Jurkat, Clone E6-1 (cell line): ENCODE data around the gene NEFH. TPM values are rescaled to one million over a fixed set of nuclear protein-coding genes. Genes with fewer than 3 reads are reported as not detected.
"Not testable (repeated sequence)": the region's sequence is repeated elsewhere in the genome, so short reads cannot be mapped to it uniquely, and the experiment has no call there.

Experiments
- DNase-seq: peaks from one replicate; pipeline ENCODE4 v3.0.0-alpha.2; 2011; ENCODE audit warnings: low read depth, low spot score
- H3K4me3 ChIP-seq: 2 replicates; pipeline ENCODE4 v1.5.1; 2011; ENCODE audit warnings: mild to moderate bottlenecking, low read length, control low read depth, moderate library complexity
- polyA plus RNA-seq: library from polyadenylated mRNA; unstranded; fragments of >200 nt; gene quantifications from one replicate; pipeline ENCODE4 v1.2.1, GENCODE V29; 2012; ENCODE audit warnings: missing spikeins; ENCODE audit not compliant: insufficient read length, insufficient read depth

The NEFH gene
- not detected for polyA plus RNA-seq

DNA sequence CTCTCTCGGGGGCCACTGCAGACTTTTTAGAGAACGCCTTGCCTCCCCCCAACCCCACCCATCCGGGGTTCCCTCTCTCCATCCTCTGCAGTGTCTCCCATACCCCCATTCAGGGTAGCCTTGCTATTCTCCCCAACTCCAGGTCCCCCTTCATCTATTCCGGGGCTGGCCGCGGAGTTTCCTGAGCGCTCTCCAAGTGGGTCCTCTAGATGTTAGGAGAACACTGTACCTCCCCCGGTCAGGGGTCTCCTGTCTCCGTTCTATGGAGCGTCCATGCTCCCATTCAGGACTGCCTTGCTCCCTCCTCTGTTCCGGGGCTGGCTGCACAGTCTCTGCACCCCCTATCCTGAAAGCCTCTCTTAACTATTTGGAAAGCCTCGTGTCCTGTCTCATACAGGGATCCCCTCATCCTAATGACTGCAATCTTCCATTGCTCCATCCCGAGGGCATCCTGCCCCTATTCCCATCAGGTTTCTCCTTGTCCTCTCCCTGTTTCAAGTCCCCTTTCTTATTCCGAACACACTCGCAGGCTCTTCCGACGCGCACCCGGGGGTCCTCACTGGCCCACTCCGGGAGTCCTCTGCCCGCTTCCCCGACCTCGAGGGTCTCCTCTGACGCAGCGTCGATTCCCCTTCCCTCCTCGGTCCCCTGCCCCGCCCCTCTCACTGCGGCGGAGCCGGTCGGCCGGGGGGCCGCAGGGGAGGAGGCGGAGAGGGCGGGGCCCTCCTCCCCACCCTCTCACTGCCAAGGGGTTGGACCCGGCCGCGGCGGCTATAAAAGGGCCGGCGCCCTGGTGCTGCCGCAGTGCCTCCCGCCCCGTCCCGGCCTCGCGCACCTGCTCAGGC is at the start of gene NEFH:
NEFH (plus strand) TSS at position 802 of the 845 bp plus-strand sequence. CDS start 45 bp downstream, outside the sequence.
- no peak within 1 kb of the TSS for H3K4me3 ChIP-seq
- no peak for DNase-seq

DNA sequence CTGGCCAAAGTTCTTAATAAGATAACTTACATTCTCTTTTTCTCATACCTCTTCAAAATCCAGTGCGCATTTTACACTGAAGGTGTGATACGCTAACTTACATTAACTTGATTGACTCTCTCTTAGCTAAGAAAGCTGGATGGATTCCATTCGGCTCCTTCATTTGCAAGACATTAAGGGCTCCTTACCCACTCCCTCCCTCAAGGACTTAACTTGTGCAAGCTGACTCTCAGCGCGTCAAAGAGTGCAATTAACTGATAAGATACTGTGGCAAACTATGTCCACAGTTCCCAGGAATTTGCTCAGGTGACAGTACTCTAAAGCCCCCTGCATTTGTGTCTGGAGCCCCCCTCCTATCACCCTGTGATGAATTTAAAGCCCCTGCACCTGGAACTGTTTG is 48.0 kb upstream of the NEFH start:
- no peak for DNase-seq
- H3K4me3 ChIP-seq, result no peak overlapping the region

- H3K4me3 ChIP-seq, result no peak overlapping the region
- DNase-seq, result no peak
These were observed 46.2 kb upstream of the NEFH start for GRCh38 chr22:29433856-29434255.

DNA sequence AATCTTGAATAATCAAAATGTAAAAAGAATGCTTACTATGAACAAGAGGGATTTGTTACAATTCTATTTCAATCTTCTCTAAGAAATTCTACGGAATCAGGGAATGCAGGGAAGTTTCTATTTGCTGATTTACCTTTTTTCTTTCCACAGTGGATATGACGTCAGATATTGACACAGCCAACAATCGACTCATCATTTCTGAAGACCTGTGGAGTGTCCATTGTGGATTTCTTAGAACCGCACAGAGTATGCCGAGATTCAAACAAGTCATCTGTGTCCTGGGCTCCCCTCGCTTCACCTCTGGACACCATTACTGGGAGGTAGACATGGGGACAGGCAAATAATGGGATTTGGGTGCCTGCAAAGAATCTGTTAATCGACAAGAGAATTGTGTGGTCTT is 45.7 kb upstream of the NEFH start:
- no peak for DNase-seq
- no peak overlapping the region for H3K4me3 ChIP-seq

GRCh38 chr22:29435236-29436136 is 44.5 kb upstream of the NEFH start:
- no peak for DNase-seq
- no peak overlapping the region for H3K4me3 ChIP-seq

DNA sequence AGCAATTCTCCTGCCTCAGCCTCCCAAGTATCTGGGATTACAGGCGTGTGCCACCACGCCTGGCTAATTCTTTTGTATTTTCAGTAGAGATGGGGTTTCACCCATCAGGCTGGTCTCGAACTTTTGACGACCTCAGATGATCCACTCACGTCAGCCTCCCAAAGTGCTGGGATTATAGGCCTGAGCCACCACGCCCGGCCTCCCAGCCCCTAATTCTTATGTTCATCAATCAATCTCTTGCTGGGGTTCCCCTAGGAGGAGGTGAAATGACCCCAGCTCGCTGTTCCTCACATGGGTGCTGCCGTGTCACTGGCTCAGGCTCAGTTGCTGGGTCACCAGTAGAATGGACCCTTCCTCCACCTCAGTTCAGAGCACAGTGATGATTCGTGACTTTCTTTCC is 41.7 kb upstream of the NEFH start, which contains the start of gene RFPL1:
RFPL1 (plus strand) TSS at position 301 of the 400 bp plus-strand sequence.
- DNase-seq, H3K4me3 ChIP-seq: not testable (repeated sequence)

- H3K4me3 ChIP-seq, result no peak overlapping the region
- no peak for DNase-seq
These were observed 37.0 kb upstream of the NEFH start for GRCh38 chr22:29442976-29443375.

DNA sequence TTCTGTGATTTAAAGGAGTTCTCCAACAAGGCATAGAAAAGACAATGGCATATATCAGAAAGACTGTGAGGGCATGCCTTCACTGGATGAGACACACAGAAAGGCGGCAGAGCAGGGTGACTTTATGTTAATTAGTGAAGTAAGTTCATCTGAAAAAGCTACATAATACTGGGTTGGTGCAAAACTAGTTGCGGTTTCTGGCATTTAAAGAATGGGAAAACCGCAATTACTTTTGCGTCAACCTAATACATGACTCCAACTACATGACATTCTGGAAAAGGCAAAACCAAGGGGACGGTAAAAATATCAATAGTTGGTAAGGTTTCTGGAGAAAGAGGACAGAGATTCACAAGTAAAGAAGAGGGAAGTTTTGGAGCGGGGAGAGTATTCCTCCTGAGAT is 36.6 kb upstream of the NEFH start:
- DNase-seq, result no peak

DNA sequence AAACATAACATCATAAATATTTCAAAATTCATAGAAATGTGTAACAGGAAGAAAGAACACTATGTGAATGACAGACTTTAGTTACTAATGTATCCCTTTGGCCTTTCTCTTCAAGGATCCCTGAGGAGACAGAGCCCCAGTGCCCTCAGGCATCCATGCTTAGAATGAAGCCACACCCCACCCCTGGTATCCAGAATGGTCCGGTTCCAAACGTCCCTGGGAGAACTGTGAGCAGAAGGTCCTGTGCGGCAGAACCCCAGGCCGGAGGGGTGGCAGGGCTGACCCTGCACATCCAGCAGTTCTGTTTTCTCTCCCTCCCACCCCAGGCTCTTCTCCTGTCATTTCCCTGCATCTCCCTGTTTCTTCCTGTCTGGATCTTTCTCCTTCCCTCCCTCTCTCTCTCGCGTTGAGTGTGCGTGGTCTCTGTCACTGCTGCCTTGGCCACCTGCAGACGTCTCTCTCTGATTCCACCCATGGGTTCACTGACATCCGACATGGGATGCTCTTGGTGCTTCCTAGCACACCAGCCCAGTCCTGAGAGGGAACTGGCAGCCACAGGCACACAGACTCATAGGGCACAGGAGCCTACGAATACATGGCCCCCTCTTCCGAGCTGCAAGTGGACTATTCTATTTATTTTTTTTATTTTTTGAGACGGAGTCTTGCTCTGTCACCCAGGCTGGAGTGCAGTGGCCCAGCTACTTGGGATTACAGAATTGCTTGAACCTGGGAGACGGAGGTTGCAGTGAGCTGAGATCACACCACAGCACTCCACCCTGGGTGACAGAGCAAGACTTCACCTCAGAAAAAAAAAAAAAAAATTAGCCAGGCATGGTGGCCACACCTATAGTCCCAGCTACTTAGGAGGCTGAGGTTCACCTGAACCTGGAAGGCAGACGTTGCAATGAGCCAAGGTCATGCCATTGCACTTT is 35.9 kb upstream of the NEFH start:
- H3K4me3 ChIP-seq, result no peak overlapping the region
- no peak for DNase-seq

More for the DNA sequence above, 36.6 kb upstream of the NEFH start:
- H3K4me3 ChIP-seq, result no peak overlapping the region

DNA sequence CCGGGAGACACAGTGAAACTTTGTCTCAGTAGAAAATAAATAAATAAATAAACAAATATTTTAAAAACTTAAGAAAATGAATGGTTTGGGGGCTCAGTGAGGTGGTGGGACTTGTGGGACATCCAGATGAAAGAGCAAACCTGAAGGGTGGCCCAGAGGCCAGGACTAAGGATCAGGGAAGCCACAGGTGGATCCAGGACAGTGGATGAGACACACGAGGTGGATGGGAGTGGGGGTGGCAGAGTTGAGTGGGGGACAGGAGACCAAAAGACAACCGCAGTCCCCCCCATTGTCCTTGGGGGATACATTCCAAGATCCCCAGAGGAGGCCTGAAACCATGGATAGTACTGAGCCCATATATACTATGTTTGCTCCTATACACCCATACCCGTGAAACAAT is 34.5 kb upstream of the NEFH start:
- no peak for DNase-seq
- H3K4me3 ChIP-seq, result no peak overlapping the region

DNA sequence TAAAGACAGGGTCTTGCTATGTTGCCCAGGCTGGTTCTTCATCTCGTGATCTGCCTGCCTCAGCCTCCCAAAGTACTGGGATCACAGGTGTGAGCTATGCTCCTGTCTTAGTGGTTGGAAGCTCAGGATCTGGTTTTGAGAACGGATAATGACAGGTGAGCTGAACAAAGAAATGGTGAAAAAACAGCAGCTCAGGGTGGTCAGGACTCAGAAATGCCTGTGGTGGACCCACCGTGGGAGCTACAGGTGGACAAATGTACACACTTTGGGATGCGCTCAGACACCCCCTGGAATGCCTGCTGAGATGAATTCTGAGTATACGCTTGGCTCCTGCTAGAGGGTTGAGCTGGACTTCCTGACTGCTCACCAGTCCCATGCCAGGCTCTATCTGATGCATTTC is 32.1 kb upstream of the NEFH start:
- no peak for DNase-seq
- no peak overlapping the region for H3K4me3 ChIP-seq

DNA sequence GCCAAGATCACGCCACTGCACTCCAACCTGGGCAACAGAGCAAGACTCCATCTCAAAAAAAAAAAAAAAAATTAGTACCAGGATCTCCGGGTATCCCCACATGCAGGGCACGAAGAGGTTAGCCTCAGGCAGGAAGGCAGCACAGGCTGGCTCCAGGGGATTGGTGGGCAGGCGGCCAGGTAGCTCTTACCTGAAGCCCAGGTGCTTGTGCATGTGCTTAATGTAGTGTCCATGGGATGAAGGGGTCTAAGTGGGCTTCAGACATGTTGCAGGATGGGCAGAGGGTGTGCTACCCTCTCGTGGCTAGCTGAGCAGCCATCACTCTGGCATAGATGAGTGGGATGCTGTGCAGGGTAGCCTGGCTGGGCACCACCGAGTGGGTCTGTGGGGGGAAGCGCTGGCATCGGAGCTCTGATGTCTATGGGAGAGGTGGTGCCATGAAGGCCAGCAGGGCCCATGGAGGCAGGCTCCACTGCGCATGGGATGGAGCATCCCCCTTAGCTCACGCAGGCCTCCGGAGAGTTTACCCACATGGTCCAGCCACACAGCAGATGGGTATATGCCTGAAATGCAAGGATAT is 30.6 kb upstream of the NEFH start:
- no peak for DNase-seq
- no peak overlapping the region for H3K4me3 ChIP-seq

GRCh38 chr22:29450222-29450621 is 29.8 kb upstream of the NEFH start:
- H3K4me3 ChIP-seq, result no peak overlapping the region
- DNase-seq, result no peak

- no peak for DNase-seq
- H3K4me3 ChIP-seq, result no peak overlapping the region
These were observed 28.2 kb upstream of the NEFH start for GRCh38 chr22:29451863-29452262.

DNA sequence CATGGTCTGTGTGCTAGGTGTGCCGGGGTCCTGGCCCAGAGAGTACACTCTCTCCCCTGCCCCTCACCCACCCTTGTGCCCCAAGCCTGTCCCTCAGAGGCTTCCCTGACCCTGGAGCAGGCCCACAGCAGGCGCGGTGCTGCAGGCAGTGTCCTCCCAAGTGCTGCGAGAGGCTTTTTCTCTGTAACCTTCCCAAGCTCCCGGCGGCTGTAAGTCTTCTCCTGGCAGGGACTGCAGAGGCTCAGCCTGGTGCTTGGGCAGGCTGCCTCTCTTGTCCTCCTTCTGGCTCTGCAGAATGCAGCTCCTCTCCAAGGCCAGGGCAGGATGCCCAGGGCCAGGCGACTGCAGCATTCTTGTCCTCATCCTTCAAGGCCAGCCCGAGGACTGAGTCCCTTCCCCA is 25.7 kb upstream of the NEFH start:
- H3K4me3 ChIP-seq, result no peak overlapping the region
- DNase-seq, result no peak

GRCh38 chr22:29456211-29456671 is 23.8 kb upstream of the NEFH start:
- DNase-seq, result no peak
- H3K4me3 ChIP-seq, result no peak overlapping the region

- DNase-seq, result peak; percentile 31
- H3K4me3 ChIP-seq, result no peak overlapping the region
These were observed 22.3 kb upstream of the NEFH start for GRCh38 chr22:29457730-29458129.

GRCh38 chr22:29458551-29458950 is 21.5 kb upstream of the NEFH start:
- H3K4me3 ChIP-seq, result no peak overlapping the region
- no peak for DNase-seq

- no peak for DNase-seq
- H3K4me3 ChIP-seq, result no peak overlapping the region
These were observed 20.2 kb upstream of the NEFH start for GRCh38 chr22:29459773-29460172.
